HepG2 (cell line): ENCODE data around the gene PALMD. TPM values are rescaled to one million over a fixed set of nuclear protein-coding genes. Genes with fewer than 3 reads are reported as not detected.

Experiments used
- CSRNP2 ChIP-seq: sonication (generic); formaldehyde crosslinking; conservative IDR thresholded peaks from 2 replicates; pipeline ENCODE4 v1.8.0; 2022; ENCODE audit warnings: low read depth, missing genetic modification reagents
- DBP ChIP-seq: sonication (generic); formaldehyde crosslinking; IDR thresholded peaks from 2 replicates; pipeline ENCODE4 v1.4.0; 2020; ENCODE audit warnings: missing genetic modification reagents; ENCODE audit errors: not compliant biosample characterization
- FOXP4 ChIP-seq: sonication (generic); formaldehyde crosslinking; IDR thresholded peaks from 2 replicates; pipeline ENCODE4 v1.4.0; 2020; ENCODE audit warnings: missing genetic modification reagents
- HBP1 ChIP-seq: IDR thresholded peaks from 2 replicates; pipeline ENCODE4 v1.6.1; 2016; ENCODE audit warnings: low read depth, control low read depth
- MIXL1 ChIP-seq: IDR thresholded peaks from 2 replicates; pipeline ENCODE4 v1.6.1; 2016
- PAF1 ChIP-seq: IDR thresholded peaks from 2 replicates; pipeline ENCODE4 v1.6.1; 2016; ENCODE audit warnings: missing genetic modification reagents, missing compliant biosample characterization
- PHF5A ChIP-seq: IDR thresholded peaks from one replicate; pipeline ENCODE4 v1.6.1; 2018; ENCODE audit warnings: low read depth, missing genetic modification reagents; ENCODE audit not compliant: unreplicated experiment
- POLR2AphosphoS5 ChIP-seq: IDR thresholded peaks from 2 replicates; pipeline ENCODE4 v1.6.1; 2012; ENCODE audit warnings: low read depth, low read length
- ZBTB10 ChIP-seq: sonication (generic); formaldehyde crosslinking; IDR thresholded peaks from 2 replicates; pipeline ENCODE4 v1.4.0; 2020; ENCODE audit warnings: missing genetic modification reagents, borderline replicate concordance
- ZKSCAN5 ChIP-seq: sonication (generic); formaldehyde crosslinking; IDR thresholded peaks from 2 replicates; pipeline ENCODE4 v1.5.1; 2020; ENCODE audit warnings: mild to moderate bottlenecking, missing genetic modification reagents
- ZNF180 ChIP-seq: sonication (generic); formaldehyde crosslinking; IDR thresholded peaks from 2 replicates; pipeline ENCODE4 v1.4.0; 2020; ENCODE audit warnings: low read depth, missing genetic modification reagents, borderline replicate concordance
- ZNF335 ChIP-seq: sonication (generic); formaldehyde crosslinking; IDR thresholded peaks from 2 replicates; pipeline ENCODE4 v1.4.0; 2020; ENCODE audit warnings: missing genetic modification reagents
- ZNF460 ChIP-seq: sonication (generic); formaldehyde crosslinking; IDR thresholded peaks from 2 replicates; pipeline ENCODE4 v1.5.1; 2020; ENCODE audit warnings: missing genetic modification reagents, mild to moderate bottlenecking, borderline replicate concordance
- ZNF704 ChIP-seq: sonication (generic); formaldehyde crosslinking; IDR thresholded peaks from 2 replicates; pipeline ENCODE4 v1.8.1; 2023; ENCODE audit warnings: mild to moderate bottlenecking, inconsistent platforms, moderate library complexity, missing genetic modification reagents, borderline replicate concordance
- ZNF710 ChIP-seq: sonication (generic); formaldehyde crosslinking; IDR thresholded peaks from 2 replicates; pipeline ENCODE4 v1.5.0; 2020; ENCODE audit warnings: mild to moderate bottlenecking, missing genetic modification reagents, borderline replicate concordance
- polyA plus RNA-seq, 8 experiments: library from polyadenylated mRNA; depleted of rRNA in 3 of 8; stranded (reverse) in 7 of 8; unstranded in 1 of 8; fragments of >200 nt; fragmentation: Illumina TruSeq in 4 of 8; extraction: Trizol in 4 of 8; gene quantifications; 2 replicates each; pipeline versions ENCODE4 v1.2.1 to v1.2.3, GENCODE V29; 2011 to 2016; ENCODE audit warnings: low read depth in 4 of 8, missing spikeins in 1 of 8, mixed read lengths in 1 of 8; ENCODE audit not compliant: insufficient read depth in 1 of 8
- total RNA-seq, 5 experiments: library from RNA; depleted of rRNA; stranded (reverse); fragments of >200 nt; fragmentation: Illumina TruSeq; extraction: Trizol; gene quantifications; 2 replicates each; pipeline ENCODE4 v1.2.3, GENCODE V29; 2016; ENCODE audit warnings: low read depth in 1 of 5

PALMD gene
- total and polyA plus RNA-seq, 2 of the 13 experiments (the other 11 are each of a cell fraction or from before 2014, with no cell fraction given) = 5.5 to 31.1 TPM

- TF ChIP-seq ZNF704 = no peak
- TF ChIP-seq PHF5A (CRISPR knock-in tag) = no peak
- TF ChIP-seq ZKSCAN5 (CRISPR knock-in tag) = no peak
- TF ChIP-seq DBP = no peak
- no peak for TF ChIP-seq ZNF180 (CRISPR knock-in tag)
- no peak for TF ChIP-seq ZNF460 (CRISPR knock-in tag)
- no peak; the same call in none of the 2 replicates for TF ChIP-seq POLR2AphosphoS5
- no peak for TF ChIP-seq HBP1
- no peak for TF ChIP-seq CSRNP2 (CRISPR knock-in tag)
- TF ChIP-seq ZNF710 (CRISPR knock-in tag) = peak; percentile 64; the same call in 1 of the 2 replicates
- 0 out of 2 replicates have a peak, but pooled peaks have one; percentile 35 for TF ChIP-seq MIXL1 (CRISPR knock-in tag)
- no peak for TF ChIP-seq PAF1 (CRISPR knock-in tag)
- TF ChIP-seq FOXP4 (CRISPR knock-in tag) = no peak; the same call in 1 of the 2 replicates
- TF ChIP-seq ZBTB10 = no peak
- no peak for TF ChIP-seq ZNF335 (CRISPR knock-in tag)
Measured at GRCh38 chr1:99645699-99646531, at the start of gene PALMD (continued).
